TTC549 (cell line): ENCODE results near the gene IDI1.
"Not testable (repeated sequence)": the region's sequence is repeated elsewhere in the genome, so short reads cannot be mapped to it uniquely, and the experiment has no call there.

Experiments
- FAIRE-seq: peaks from 2 replicates; lab custom pipeline; 2012; peaks lifted over from hg19 to GRCh38; lab: Jason Lieb, UNC

IDI1 gene

DNA sequence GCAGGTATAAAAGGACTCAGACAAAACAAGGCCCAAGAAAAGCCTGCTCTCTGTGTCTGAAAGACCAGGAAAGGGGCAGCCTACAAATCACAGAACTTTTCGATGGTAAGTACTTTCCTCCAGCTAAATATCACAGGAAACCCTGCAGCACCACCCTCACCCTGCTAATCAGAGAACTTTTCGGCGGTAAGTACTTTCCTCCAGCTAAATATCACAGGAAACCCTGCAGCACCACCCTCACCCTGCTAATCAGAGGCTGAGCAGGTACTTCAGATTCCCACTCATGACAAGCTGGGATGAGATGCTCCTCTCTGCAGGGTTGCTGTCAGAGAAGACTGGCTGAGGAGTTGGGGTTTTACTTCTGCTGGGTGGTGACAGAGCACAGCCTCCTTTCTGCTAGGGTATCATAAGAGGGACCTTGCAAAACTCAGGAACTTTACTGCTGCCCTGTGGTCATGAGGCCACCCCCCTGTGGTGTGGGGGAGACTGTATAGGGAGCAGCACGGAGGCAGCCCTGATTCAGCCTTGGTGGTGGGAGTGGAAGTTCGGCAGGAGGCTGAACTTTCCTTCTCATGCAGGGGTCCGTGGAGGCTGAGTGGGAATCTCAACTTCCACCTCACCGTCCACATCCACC, 14.4 kb upstream of the IDI1 start:
- no peak for FAIRE-seq

- FAIRE-seq: no peak
These were observed 13.2 kb upstream of the IDI1 start for GRCh38 chr10:1061930-1062774.

GRCh38 chr10:1059902-1060301, 11.0 kb upstream of the IDI1 start:
- no peak for FAIRE-seq

GRCh38 chr10:1058017-1058416, 9.1 kb upstream of the IDI1 start:
- no peak for FAIRE-seq

DNA sequence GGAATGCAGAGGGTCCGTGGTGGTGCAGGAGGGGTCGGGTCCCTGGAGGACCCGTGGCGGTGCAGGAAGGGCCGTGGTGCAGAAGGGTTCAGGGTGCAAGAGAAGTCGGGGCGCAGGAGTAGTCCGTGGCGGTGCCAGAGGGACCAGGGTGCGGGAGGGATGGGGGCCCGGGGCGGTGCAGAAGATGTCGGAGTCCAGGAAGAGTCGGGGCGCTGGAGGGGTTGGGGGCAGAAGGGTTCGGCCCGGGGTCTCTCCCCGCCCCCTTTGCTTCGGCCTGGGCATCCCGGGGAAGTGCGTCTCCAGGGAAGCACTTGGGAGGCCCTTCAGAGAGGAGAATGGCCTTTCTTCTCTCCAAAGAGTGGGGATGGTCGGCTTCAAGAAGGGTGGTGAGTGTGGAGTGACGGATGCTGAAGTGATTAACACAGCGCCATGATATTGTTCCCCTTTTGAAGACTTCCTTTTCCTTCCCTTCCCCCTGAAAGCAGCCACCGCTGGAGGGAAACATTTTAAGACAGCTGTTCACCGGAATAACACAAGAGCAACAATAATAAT, 8.3 kb upstream of the IDI1 start:
- no peak for FAIRE-seq

- no peak for FAIRE-seq
These were observed 7.6 kb upstream of the IDI1 start, which contains the start of gene WDR37 for GRCh38 chr10:1056326-1057105. WDR37 (plus strand) TSS chr10:1056385; CDS start chr10:1072156, 15,771 bp downstream.

- FAIRE-seq: no peak
These were observed 5.8 kb upstream of the IDI1 start for GRCh38 chr10:1054684-1055083.

- no peak for FAIRE-seq
These were observed 1.6 kb upstream of the IDI1 start for GRCh38 chr10:1050554-1050953.

GRCh38 chr10:1050145-1050544, 1.2 kb upstream of the IDI1 start:
- FAIRE-seq: no peak

GRCh38 chr10:1049425-1049958, 573 bp upstream of the IDI1 start:
- FAIRE-seq: no peak

DNA sequence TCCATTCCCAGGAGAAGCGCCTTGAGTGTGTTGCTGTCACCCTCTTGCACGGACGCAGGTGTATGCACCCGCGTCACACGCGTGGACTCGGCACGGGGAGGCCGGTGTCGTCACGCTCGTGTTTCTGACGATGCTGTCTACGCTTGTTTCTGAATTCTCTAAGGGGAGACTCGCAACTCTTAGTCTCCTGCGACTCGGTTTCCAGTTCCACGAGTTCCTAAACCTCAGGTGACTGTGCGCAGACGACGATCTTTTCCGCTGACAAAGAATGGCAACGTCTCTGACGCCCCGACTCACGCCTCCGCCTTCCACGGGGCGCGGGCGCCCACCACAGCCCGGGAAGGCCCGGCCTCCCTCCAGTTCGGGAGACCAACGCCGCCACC, 579 bp downstream of the IDI1 start:
- FAIRE-seq: no peak

- no peak for FAIRE-seq
These were observed 982 bp downstream of the IDI1 start for GRCh38 chr10:1047937-1048336.

DNA sequence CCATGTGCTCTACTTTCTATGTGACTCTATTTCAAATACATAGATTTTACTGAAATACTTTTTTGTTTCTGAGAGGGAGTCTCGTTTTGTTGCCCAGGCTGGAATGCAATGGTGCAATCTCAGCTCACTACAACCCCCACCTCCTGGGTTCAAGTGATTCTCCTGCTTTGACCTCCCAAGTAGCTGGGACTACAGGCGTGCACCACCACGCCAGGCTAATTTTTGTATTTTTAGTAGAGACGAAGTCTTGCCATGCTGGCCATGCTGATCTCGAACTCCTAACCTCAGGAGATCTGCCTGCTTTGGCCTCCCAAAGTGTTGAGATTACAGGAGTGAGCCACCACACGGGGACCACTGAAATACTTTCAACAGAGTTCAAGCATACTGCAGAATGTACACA, 3.5 kb downstream of the IDI1 start:
- FAIRE-seq: no peak

GRCh38 chr10:1044964-1045363, 4.0 kb downstream of the IDI1 start:
- no peak for FAIRE-seq

- no peak for FAIRE-seq
These were observed 4.8 kb downstream of the IDI1 start for GRCh38 chr10:1044146-1044545.

GRCh38 chr10:1043532-1043995, 5.4 kb downstream of the IDI1 start:
- FAIRE-seq: no peak

GRCh38 chr10:1041514-1041913, 7.4 kb downstream of the IDI1 start:
- no peak for FAIRE-seq

GRCh38 chr10:1040133-1040532, 8.8 kb downstream of the IDI1 start:
- FAIRE-seq: no peak

GRCh38 chr10:1038769-1039168, 10.2 kb downstream of the IDI1 start:
- not testable (repeated sequence) for FAIRE-seq

DNA sequence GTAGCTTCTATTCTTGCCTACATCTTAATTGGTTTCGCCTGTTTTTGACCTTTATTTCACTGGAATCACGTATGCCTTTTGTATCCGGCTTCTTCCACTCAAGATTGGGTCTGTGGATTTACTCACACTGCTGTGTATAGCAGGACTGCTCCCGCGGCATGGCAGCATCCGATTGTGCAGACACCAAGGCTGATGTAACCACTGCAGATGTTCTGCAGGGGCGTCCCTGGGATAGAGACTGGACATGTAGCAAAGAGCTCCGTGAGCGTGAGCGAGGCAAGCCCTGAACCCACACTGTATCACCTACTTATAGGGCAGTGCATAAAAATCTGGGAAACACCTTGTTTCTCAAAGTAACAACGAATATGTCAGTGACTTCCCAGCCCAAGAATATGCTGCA, 11.8 kb downstream of the IDI1 start:
- FAIRE-seq: no peak

GRCh38 chr10:1036341-1036791, 12.6 kb downstream of the IDI1 start:
- no peak for FAIRE-seq

DNA sequence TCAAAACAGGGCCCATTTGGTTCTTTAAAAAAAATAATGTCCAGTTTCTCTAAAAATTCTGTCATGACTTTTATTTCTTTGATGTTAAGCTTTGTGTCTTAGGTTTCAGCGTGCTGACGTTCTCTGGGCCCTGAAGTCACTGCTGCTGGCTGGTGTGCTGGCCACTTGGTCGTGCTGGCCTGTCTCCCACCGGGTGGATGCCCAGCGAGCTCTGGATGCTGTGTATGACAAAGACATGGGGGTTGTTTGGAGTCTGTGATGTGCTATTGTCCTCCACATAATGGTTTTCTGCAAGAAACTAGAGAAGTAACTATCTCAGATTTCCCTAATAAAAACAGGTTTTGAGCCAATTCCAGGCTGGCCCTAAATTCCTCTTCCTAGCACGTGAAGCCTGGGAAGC, 13.7 kb downstream of the IDI1 start:
- FAIRE-seq: no peak
